ENCODE measurements around the gene DYTN. TPM values are rescaled to one million over a fixed set of nuclear protein-coding genes. Genes with fewer than 3 reads are reported as not detected.

DYTN gene
- total RNA-seq, 1 experiment from 2014 or later = not detected

DNA sequence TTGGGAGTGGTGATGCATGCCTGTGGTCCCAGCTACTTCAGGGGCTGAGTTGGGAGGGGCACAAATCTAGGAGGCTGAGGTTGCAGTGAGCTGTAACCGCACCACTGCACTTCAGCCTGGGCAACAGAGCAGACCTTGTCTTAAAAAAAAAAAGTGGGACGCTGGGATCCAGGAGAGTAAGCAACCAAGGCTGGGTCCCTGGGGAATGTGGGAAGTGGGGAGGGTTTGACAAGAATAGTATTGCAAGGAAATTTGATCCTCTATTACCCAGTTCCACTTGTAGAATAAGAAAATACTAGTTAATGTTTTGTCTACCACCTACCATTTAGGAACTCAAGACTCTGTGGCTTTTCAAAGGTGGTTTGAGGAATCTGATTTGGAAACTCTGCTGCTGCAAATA lies 21.1 kb upstream of the DYTN start:
- H3K27me3 ChIP-seq (ENCODE audit: insufficient read depth, low read length) = no peaks in the 10 kb centered on the region
- TF ChIP-seq YY1 (IDR thresholded peaks at IDR 0.05; ENCODE audit: extremely low read depth, insufficient replicate concordance, low read depth, low read length) (no peak), TCF7L2 (IDR thresholded peaks at IDR 0.05; ENCODE audit: borderline replicate concordance, extremely low read depth, insufficient read depth, insufficient read length) (no peak), JUND (IDR thresholded peaks at IDR 0.05) (no peak)
- H3K79me2 ChIP-seq (ENCODE audit: insufficient read depth, low read length) = no peaks in the 10 kb centered on the region
- ChIA-PET RAD21 (ENCODE audit: low non-redundant PET in 1 of 2, low total read pairs in 2 of 2, uncharacterized antibody in 2 of 2, unreplicated experiment in 2 of 2) (no interaction called here), POLR2A (no interaction called here), CTCF (no interaction called here)
- no peak overlapping the region for H3K27ac ChIP-seq (ENCODE audit: low read depth, low read length)
- H3K9ac ChIP-seq (ENCODE audit: low read length) = no peak overlapping the region
- ATAC-seq (no peak), DNase-seq (ENCODE audit: low read depth, low spot score) (no peak)
- H3K9me3 ChIP-seq (ENCODE audit: control insufficient read depth in 1 of 2, insufficient read depth in 1 of 2, low read depth in 1 of 2, low read length in 2 of 2) = no peaks in the 10 kb centered on the region
- no peaks in the 10 kb centered on the region for H3K9me2 ChIP-seq (ENCODE audit: insufficient read depth)
- H3K4me1 ChIP-seq (ENCODE audit: control insufficient read depth in 1 of 2, insufficient read depth in 2 of 2, low read length in 2 of 2) = no peaks in the 10 kb centered on the region
- no TSS peak for BruUV-seq (replicated peaks)
- no peak overlapping the region for H3K4me2 ChIP-seq (ENCODE audit: low read length)
- no peak overlapping the region for H3K4me3 ChIP-seq (replicated peaks in 1 of 2; ENCODE audit: low read depth in 1 of 2, low read length in 2 of 2)
- intact Hi-C loops (cut with micrococcal nuclease) = no loop called here
- H2AFZ ChIP-seq (ENCODE audit: low read depth, low read length, poor library complexity, severe bottlenecking) = no peak overlapping the region
- no peaks in the 10 kb centered on the region for H3K36me3 ChIP-seq (ENCODE audit: control insufficient read depth in 1 of 2, insufficient read depth in 2 of 2, low read length in 2 of 2)
- H4K20me1 ChIP-seq (ENCODE audit: insufficient read depth) = no peaks in the 10 kb centered on the region

DNA sequence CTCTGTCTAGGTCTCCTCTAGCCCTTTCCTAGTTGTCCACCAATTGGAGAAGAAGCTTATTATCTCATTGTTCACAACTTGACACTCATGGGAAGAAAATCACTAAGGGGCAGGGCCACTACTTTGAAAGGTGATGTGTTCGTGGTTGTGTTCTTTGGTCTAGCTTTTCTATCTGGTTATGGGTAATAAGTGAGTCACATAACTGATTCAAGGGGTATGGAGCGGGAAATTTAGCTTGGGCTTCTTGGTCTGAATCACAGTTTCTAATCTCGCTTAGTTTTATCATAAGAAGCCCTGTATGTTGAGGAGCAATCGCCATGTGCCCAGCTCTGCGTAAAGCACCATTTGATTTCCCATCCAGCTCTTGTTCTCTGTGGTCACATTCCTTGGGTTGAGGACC lies 18.7 kb upstream of the DYTN start:
- no peaks in the 10 kb centered on the region for H3K27me3 ChIP-seq (ENCODE audit: insufficient read depth, low read length)
- no peaks in the 10 kb centered on the region for H3K4me1 ChIP-seq (ENCODE audit: control insufficient read depth in 1 of 2, insufficient read depth in 2 of 2, low read length in 2 of 2)
- H3K4me2 ChIP-seq (ENCODE audit: low read length) = no peak overlapping the region
- H3K9me3 ChIP-seq (ENCODE audit: control insufficient read depth in 1 of 2, insufficient read depth in 1 of 2, low read depth in 1 of 2, low read length in 2 of 2) = no peaks in the 10 kb centered on the region
- DNase-seq (ENCODE audit: low read depth, low spot score) (no peak), ATAC-seq (no peak)
- CTCF ChIA-PET = no interaction called here
- intact Hi-C loops (cut with micrococcal nuclease) = no loop called here
- no peaks in the 10 kb centered on the region for H3K36me3 ChIP-seq (ENCODE audit: control insufficient read depth in 1 of 2, insufficient read depth in 2 of 2, low read length in 2 of 2)
- RAD21 ChIA-PET (ENCODE audit: low non-redundant PET in 1 of 2, low total read pairs in 2 of 2, uncharacterized antibody in 2 of 2, unreplicated experiment in 2 of 2) = no interaction called here
- BruUV-seq (replicated peaks) = no TSS peak
- no peaks in the 10 kb centered on the region for H3K79me2 ChIP-seq (ENCODE audit: insufficient read depth, low read length)
- no peaks in the 10 kb centered on the region for H3K9me2 ChIP-seq (ENCODE audit: insufficient read depth)
- no peak overlapping the region for H3K9ac ChIP-seq (ENCODE audit: low read length)
- POLR2A ChIA-PET = no interaction called here
- no peaks in the 10 kb centered on the region for H4K20me1 ChIP-seq (ENCODE audit: insufficient read depth)
- H3K27ac ChIP-seq (ENCODE audit: low read depth, low read length) = no peak overlapping the region
- H2AFZ ChIP-seq (ENCODE audit: low read depth, low read length, poor library complexity, severe bottlenecking) = no peak overlapping the region
- H3K4me3 ChIP-seq (replicated peaks in 1 of 2; ENCODE audit: low read depth in 1 of 2, low read length in 2 of 2) = no peak overlapping the region
- TF ChIP-seq CEBPB (IDR thresholded peaks at IDR 0.05; ENCODE audit: low read depth) = no peak
- TF ChIP-seq ZFX (IDR thresholded peaks at IDR 0.05) = no peak
- TF ChIP-seq, protein P1, sequence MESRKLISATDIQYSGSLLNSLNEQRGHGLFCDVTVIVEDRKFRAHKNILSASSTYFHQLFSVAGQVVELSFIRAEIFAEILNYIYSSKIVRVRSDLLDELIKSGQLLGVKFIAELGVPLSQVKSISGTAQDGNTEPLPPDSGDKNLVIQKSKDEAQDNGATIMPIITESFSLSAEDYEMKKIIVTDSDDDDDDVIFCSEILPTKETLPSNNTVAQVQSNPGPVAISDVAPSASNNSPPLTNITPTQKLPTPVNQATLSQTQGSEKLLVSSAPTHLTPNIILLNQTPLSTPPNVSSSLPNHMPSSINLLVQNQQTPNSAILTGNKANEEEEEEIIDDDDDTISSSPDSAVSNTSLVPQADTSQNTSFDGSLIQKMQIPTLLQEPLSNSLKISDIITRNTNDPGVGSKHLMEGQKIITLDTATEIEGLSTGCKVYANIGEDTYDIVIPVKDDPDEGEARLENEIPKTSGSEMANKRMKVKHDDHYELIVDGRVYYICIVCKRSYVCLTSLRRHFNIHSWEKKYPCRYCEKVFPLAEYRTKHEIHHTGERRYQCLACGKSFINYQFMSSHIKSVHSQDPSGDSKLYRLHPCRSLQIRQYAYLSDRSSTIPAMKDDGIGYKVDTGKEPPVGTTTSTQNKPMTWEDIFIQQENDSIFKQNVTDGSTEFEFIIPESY (IDR thresholded peaks at IDR 0.05; ENCODE audit: extremely low read depth, insufficient replicate concordance, low read length) = no peak
- TF ChIP-seq, protein P2, sequence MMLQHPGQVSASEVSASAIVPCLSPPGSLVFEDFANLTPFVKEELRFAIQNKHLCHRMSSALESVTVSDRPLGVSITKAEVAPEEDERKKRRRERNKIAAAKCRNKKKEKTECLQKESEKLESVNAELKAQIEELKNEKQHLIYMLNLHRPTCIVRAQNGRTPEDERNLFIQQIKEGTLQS (IDR thresholded peaks at IDR 0.05) = no peak
- TF ChIP-seq, protein P3, sequence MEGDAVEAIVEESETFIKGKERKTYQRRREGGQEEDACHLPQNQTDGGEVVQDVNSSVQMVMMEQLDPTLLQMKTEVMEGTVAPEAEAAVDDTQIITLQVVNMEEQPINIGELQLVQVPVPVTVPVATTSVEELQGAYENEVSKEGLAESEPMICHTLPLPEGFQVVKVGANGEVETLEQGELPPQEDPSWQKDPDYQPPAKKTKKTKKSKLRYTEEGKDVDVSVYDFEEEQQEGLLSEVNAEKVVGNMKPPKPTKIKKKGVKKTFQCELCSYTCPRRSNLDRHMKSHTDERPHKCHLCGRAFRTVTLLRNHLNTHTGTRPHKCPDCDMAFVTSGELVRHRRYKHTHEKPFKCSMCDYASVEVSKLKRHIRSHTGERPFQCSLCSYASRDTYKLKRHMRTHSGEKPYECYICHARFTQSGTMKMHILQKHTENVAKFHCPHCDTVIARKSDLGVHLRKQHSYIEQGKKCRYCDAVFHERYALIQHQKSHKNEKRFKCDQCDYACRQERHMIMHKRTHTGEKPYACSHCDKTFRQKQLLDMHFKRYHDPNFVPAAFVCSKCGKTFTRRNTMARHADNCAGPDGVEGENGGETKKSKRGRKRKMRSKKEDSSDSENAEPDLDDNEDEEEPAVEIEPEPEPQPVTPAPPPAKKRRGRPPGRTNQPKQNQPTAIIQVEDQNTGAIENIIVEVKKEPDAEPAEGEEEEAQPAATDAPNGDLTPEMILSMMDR (IDR thresholded peaks at IDR 0.05 in 2 of 3, conservative IDR thresholded peaks at IDR 0.05 in 1 of 3; ENCODE audit: borderline replicate concordance in 1 of 3, insufficient read depth in 1 of 3, low read depth in 2 of 3, low read length in 2 of 3) = no peak
- no peak for TF ChIP-seq EGR1 (IDR thresholded peaks at IDR 0.05; ENCODE audit: low read depth)
- no peak for TF ChIP-seq POLR2AphosphoS5 (IDR thresholded peaks at IDR 0.05; ENCODE audit: low read depth, low read length)
- TF ChIP-seq, protein P4, sequence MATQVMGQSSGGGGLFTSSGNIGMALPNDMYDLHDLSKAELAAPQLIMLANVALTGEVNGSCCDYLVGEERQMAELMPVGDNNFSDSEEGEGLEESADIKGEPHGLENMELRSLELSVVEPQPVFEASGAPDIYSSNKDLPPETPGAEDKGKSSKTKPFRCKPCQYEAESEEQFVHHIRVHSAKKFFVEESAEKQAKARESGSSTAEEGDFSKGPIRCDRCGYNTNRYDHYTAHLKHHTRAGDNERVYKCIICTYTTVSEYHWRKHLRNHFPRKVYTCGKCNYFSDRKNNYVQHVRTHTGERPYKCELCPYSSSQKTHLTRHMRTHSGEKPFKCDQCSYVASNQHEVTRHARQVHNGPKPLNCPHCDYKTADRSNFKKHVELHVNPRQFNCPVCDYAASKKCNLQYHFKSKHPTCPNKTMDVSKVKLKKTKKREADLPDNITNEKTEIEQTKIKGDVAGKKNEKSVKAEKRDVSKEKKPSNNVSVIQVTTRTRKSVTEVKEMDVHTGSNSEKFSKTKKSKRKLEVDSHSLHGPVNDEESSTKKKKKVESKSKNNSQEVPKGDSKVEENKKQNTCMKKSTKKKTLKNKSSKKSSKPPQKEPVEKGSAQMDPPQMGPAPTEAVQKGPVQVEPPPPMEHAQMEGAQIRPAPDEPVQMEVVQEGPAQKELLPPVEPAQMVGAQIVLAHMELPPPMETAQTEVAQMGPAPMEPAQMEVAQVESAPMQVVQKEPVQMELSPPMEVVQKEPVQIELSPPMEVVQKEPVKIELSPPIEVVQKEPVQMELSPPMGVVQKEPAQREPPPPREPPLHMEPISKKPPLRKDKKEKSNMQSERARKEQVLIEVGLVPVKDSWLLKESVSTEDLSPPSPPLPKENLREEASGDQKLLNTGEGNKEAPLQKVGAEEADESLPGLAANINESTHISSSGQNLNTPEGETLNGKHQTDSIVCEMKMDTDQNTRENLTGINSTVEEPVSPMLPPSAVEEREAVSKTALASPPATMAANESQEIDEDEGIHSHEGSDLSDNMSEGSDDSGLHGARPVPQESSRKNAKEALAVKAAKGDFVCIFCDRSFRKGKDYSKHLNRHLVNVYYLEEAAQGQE (IDR thresholded peaks at IDR 0.05; ENCODE audit: low read depth) = no peak
- no peak for TF ChIP-seq FOSL1 (IDR thresholded peaks at IDR 0.05; ENCODE audit: low read depth)
- no peak for TF ChIP-seq SRF (IDR thresholded peaks at IDR 0.05; ENCODE audit: low read depth)
- TF ChIP-seq YY1 (IDR thresholded peaks at IDR 0.05; ENCODE audit: extremely low read depth, insufficient replicate concordance, low read depth, low read length) = no peak
- TF ChIP-seq SIN3A (IDR thresholded peaks at IDR 0.05; ENCODE audit: low read depth) = no peak

All from HCT116 (cell line).